IMR-90 (cell line): Measurements from ENCODE around the gene CKAP5. TPM values are rescaled to one million over a fixed set of nuclear protein-coding genes. Genes with fewer than 3 reads are reported as not detected.

Experiments used
- ATAC-seq: fragments of 200-7000 bp; cut with Tn5 transposase; 2 replicates; pipeline ENCODE4 v1.9.1; 2020; ENCODE audit warnings: low read depth, mild to moderate bottlenecking, moderate library complexity
- BruUV-seq: library from RNA; stranded (reverse); fragments of 400-500 nt; replicated peaks from 2 replicates; lab custom pipeline; 2021; lab: Mats Ljungman, UMichigan
- CTCF ChIA-PET: fragments of 300-600 bp; formaldehyde crosslinking; extraction: SDS; loops from one replicate; lab custom pipeline; 2021; ENCODE audit warnings: antibody characterized with exemption; lab: Yijun Ruan, JAX
- POLR2A ChIA-PET: fragments of 300-600 bp; sonication (Branson Sonifier 250); formaldehyde crosslinking; loops from one replicate; lab custom pipeline; 2022; ENCODE audit warnings: antibody characterized with exemption; ENCODE audit not compliant: unreplicated experiment; lab: Charles Lee
- DNase-seq: peaks from one replicate; pipeline ENCODE4 v3.0.0; 2013
- H2AFZ ChIP-seq: replicated peaks from 2 replicates; pipeline ENCODE3; 2013; ENCODE audit warnings: low read length, mild to moderate bottlenecking; ENCODE audit not compliant: poor library complexity
- H2AK5ac ChIP-seq: 2 replicates; pipeline ENCODE4 v1.6.1; 2013; ENCODE audit warnings: low read depth, low read length, inconsistent platforms
- H2AK9ac ChIP-seq: replicated peaks from 2 replicates; pipeline ENCODE3; 2013; ENCODE audit warnings: mild to moderate bottlenecking, low read depth, low read length, moderate library complexity; ENCODE audit not compliant: poor library complexity
- H2BK120ac ChIP-seq: 2 replicates; pipeline ENCODE4 v1.6.1; 2013; ENCODE audit warnings: low read depth, low read length, inconsistent platforms
- H2BK15ac ChIP-seq: 3 replicates; pipeline ENCODE4 v1.6.1; 2013; ENCODE audit warnings: low read depth, low read length, inconsistent platforms
- H2BK20ac ChIP-seq: 2 replicates; pipeline ENCODE4 v1.6.1; 2013; ENCODE audit warnings: low read depth, mild to moderate bottlenecking, inconsistent platforms, low read length, moderate library complexity
- H2BK5ac ChIP-seq: 2 replicates; pipeline ENCODE4 v1.6.1; 2013; ENCODE audit warnings: mild to moderate bottlenecking, low read depth, low read length, inconsistent platforms; ENCODE audit not compliant: poor library complexity, severe bottlenecking
- H3K14ac ChIP-seq: replicated peaks from 2 replicates; pipeline ENCODE4 v1.6.1; 2013; ENCODE audit warnings: low read depth, low read length, inconsistent platforms
- H3K18ac ChIP-seq: 2 replicates; pipeline ENCODE4 v1.6.1; 2013; ENCODE audit warnings: low read depth, low read length, control low read depth
- H3K23ac ChIP-seq: 2 replicates; pipeline ENCODE4 v1.6.1; 2013; ENCODE audit warnings: low read depth, low read length, inconsistent platforms
- H3K27ac ChIP-seq: 2 replicates; pipeline ENCODE4 v1.5.1; 2013; ENCODE audit warnings: mild to moderate bottlenecking, control low read depth, low read length; ENCODE audit not compliant: insufficient read depth
- H3K27me3 ChIP-seq: 2 replicates; pipeline ENCODE4 v1.6.1; 2013; ENCODE audit warnings: low read length; ENCODE audit not compliant: control insufficient read depth, insufficient read depth
- H3K36me3 ChIP-seq: 2 replicates; pipeline ENCODE4 v1.6.1; 2013; ENCODE audit warnings: low read length, mixed read lengths; ENCODE audit not compliant: control insufficient read depth, insufficient read depth
- H3K4ac ChIP-seq: 2 replicates; pipeline ENCODE4 v1.6.1; 2013; ENCODE audit warnings: low read depth, low read length, inconsistent platforms
- H3K4me1 ChIP-seq: 2 replicates; pipeline ENCODE4 v1.6.1; 2013; ENCODE audit warnings: low read length, mixed read lengths; ENCODE audit not compliant: control insufficient read depth, insufficient read depth
- H3K4me2 ChIP-seq: 2 replicates; pipeline ENCODE4 v1.6.1; 2013; ENCODE audit warnings: low read depth, mild to moderate bottlenecking, control low read depth, low read length, moderate library complexity
- H3K4me3 ChIP-seq: 2 replicates; pipeline ENCODE4 v1.5.1; 2013; ENCODE audit warnings: low read depth, mild to moderate bottlenecking, control low read depth, low read length, moderate library complexity; ENCODE audit not compliant: insufficient read depth
- H3K56ac ChIP-seq: 2 replicates; pipeline ENCODE4 v1.6.1; 2013; ENCODE audit warnings: low read length, inconsistent platforms; ENCODE audit not compliant: insufficient read depth; ENCODE audit errors: extremely low read depth
- H3K79me1 ChIP-seq, 2 experiments: 2 replicates each; pipeline ENCODE4 v1.6.1; 2013; ENCODE audit warnings: low read length in 2 of 2, inconsistent platforms in 1 of 2, low read depth in 1 of 2
- H3K9ac ChIP-seq: 2 replicates; pipeline ENCODE4 v1.6.1; 2013; ENCODE audit warnings: low read depth, low read length, control low read depth
- H3K9me1 ChIP-seq: 2 replicates; pipeline ENCODE4 v1.6.1; 2013; ENCODE audit warnings: low read length, inconsistent platforms; ENCODE audit not compliant: insufficient read depth
- H3K9me3 ChIP-seq: 2 replicates; pipeline ENCODE4 v1.6.1; 2013; ENCODE audit warnings: low read length; ENCODE audit not compliant: control insufficient read depth, insufficient read depth
- H4K20me1 ChIP-seq: 2 replicates; pipeline ENCODE4 v1.6.1; 2013; ENCODE audit warnings: low read length, inconsistent platforms; ENCODE audit not compliant: insufficient read depth
- H4K5ac ChIP-seq: 2 replicates; pipeline ENCODE4 v1.6.1; 2013; ENCODE audit warnings: mild to moderate bottlenecking, low read depth, low read length, control low read depth
- H4K8ac ChIP-seq, 2 experiments: 2 replicates each; pipeline ENCODE4 v1.6.1; 2013; ENCODE audit warnings: low read depth in 2 of 2, low read length in 2 of 2, control low read depth in 1 of 2, inconsistent platforms in 1 of 2
- H4K91ac ChIP-seq: 2 replicates; pipeline ENCODE4 v1.6.1; 2013; ENCODE audit warnings: low read depth, low read length, inconsistent platforms; ENCODE audit not compliant: insufficient read depth
- BHLHE40 ChIP-seq: fragments of 150-350 bp; IDR thresholded peaks from 2 replicates; pipeline ENCODE4 v1.6.1; 2016; ENCODE audit warnings: mild to moderate bottlenecking, low read depth, low read length
- CEBPB ChIP-seq: IDR thresholded peaks from 2 replicates; pipeline ENCODE4 v1.6.1; 2012; ENCODE audit warnings: low read depth, low read length, improper control_type of control experiment
- CHD1 ChIP-seq: IDR thresholded peaks from 2 replicates; pipeline ENCODE4 v1.6.1; 2012; ENCODE audit warnings: low read depth, low read length, improper control_type of control experiment
- CTCF ChIP-seq: conservative IDR thresholded peaks from 2 replicates; pipeline ENCODE4 v1.5.1; 2012; ENCODE audit warnings: mild to moderate bottlenecking, low read depth, low read length, improper control_type of control experiment
- ELK1 ChIP-seq: fragments of 150-350 bp; IDR thresholded peaks from 2 replicates; pipeline ENCODE4 v1.6.1; 2016; ENCODE audit warnings: low read depth, mild to moderate bottlenecking, low read length, moderate library complexity, borderline replicate concordance
- FOS ChIP-seq: fragments of 150-350 bp; IDR thresholded peaks from 2 replicates; pipeline ENCODE4 v1.6.1; 2016; ENCODE audit warnings: low read depth, low read length
- MAFK ChIP-seq: IDR thresholded peaks from 2 replicates; pipeline ENCODE4 v1.6.1; 2012; ENCODE audit warnings: low read depth, low read length, improper control_type of control experiment
- MAZ ChIP-seq: IDR thresholded peaks from 2 replicates; pipeline ENCODE4 v1.6.1; 2012; ENCODE audit warnings: low read depth, mild to moderate bottlenecking, low read length, improper control_type of control experiment, moderate library complexity, borderline replicate concordance
- MXI1 ChIP-seq: IDR thresholded peaks from 2 replicates; pipeline ENCODE4 v1.6.1; 2012; ENCODE audit warnings: low read depth, mild to moderate bottlenecking, low read length, moderate library complexity, borderline replicate concordance
- NFE2L2 ChIP-seq: fragments of 150-350 bp; IDR thresholded peaks from 2 replicates; pipeline ENCODE4 v1.6.1; 2016; ENCODE audit warnings: low read depth, mild to moderate bottlenecking, low read length
- POLR2A ChIP-seq: IDR thresholded peaks from 2 replicates; pipeline ENCODE4 v1.6.1; 2012; ENCODE audit warnings: mild to moderate bottlenecking, low read depth, low read length
- RAD21 ChIP-seq: IDR thresholded peaks from 2 replicates; pipeline ENCODE4 v1.6.1; 2012; ENCODE audit warnings: low read length, improper control_type of control experiment
- RCOR1 ChIP-seq: IDR thresholded peaks from 2 replicates; pipeline ENCODE4 v1.6.1; 2012; ENCODE audit warnings: mild to moderate bottlenecking, low read length, improper control_type of control experiment; ENCODE audit not compliant: insufficient replicate concordance
- SMC3 ChIP-seq: fragments of 150-350 bp; IDR thresholded peaks from 2 replicates; pipeline ENCODE4 v1.6.1; 2016; ENCODE audit warnings: low read depth, mild to moderate bottlenecking, antibody characterized with exemption, low read length, moderate library complexity
- WGBS, 2 experiments: methylation state at CpG; one replicate each; pipeline versions ENCODE4 v1.1.5 to v1.1.7; 2013; ENCODE audit warnings: missing lambda C conversion rate in 2 of 2; ENCODE audit not compliant: insufficient read length in 1 of 2; ENCODE audit errors: extremely low coverage in 2 of 2; 5-methylcytosine and 5-hydroxymethylcytosine counted together
- dilution Hi-C: fragments of 300-500 bp; cut with HindIII; formaldehyde crosslinking; loops from one replicate; pipeline ENCODE4 v1.14.3; 2018; ENCODE audit warnings: low sequenced_read_pairs; ENCODE audit not compliant: unreplicated experiment
- in situ Hi-C: fragments of 300-500 bp; cut with MboI; formaldehyde crosslinking; loops from 3 replicates; pipeline ENCODE4 v1.14.3; 2019; ENCODE audit warnings: low sequenced_read_pairs, inconsistent platforms, mixed read lengths
- intact Hi-C: fragments of 100-400 bp; cut with micrococcal nuclease; formaldehyde crosslinking; loops from 2 replicates; pipeline ENCODE4 v1.10.0; 2022
- polyA plus RNA-seq, 3 experiments: library from polyadenylated mRNA; depleted of rRNA; stranded (reverse); fragments of >200 nt; gene quantifications; 2 replicates each; pipeline ENCODE4 v1.2.3, GENCODE V29; 2012; ENCODE audit warnings: low replicate concordance in 1 of 3
- total RNA-seq: library from RNA; depleted of rRNA; stranded (reverse); fragments of >200 nt; gene quantifications from 2 replicates; pipeline ENCODE4 v1.2.3, GENCODE V29; 2012

The CKAP5 gene
- total and polyA plus RNA-seq, 2 of the 4 experiments (the other 2 are of a cell fraction): 59.5 to 79.2 TPM

GRCh38 chr11:46892838-46893237, 46.8 kb upstream of the CKAP5 start:
- ChIA-PET POLR2A (no interaction called here), CTCF (interaction anchor here (1.6 to 2.0 kb wide), 2 partner anchors 260 to 261 kb away, joined by 4 to 8 read pairs; no protein-coding TSS in a partner anchor)
- Histone ChIP-seq H3K79me1 (no peaks in the 10 kb centered on the region), H3K9ac (no peak overlapping the region), H3K9me1 (no peaks in the 10 kb centered on the region), H2BK120ac (no peak overlapping the region), H3K4ac (no peak overlapping the region), H4K20me1 (no peaks in the 10 kb centered on the region), H3K36me3 (peaks cover 6% of the 10 kb centered on the region), H2AFZ (no peak overlapping the region), H3K56ac (no peak overlapping the region), H3K23ac (no peak overlapping the region), H3K4me2 (no peak overlapping the region), H3K27ac (no peak overlapping the region), H2BK5ac (no peak overlapping the region), H4K5ac (no peak overlapping the region), H4K8ac (no peak overlapping the region), H3K4me3 (no peak overlapping the region), H2AK5ac (no peak overlapping the region), H3K9me3 (no peaks in the 10 kb centered on the region), H3K14ac (no peak overlapping the region), H3K27me3 (no peaks in the 10 kb centered on the region), H2BK20ac (no peak overlapping the region), H2AK9ac (no peak overlapping the region), H3K18ac (no peak overlapping the region), H2BK15ac (no peak overlapping the region), H4K91ac (no peak overlapping the region), H3K4me1 (no peaks in the 10 kb centered on the region; the same call in 1 of the 2 replicates)
- no peak for ATAC-seq
- in situ Hi-C loops: loop anchor here (25.0 kb wide), 1 partner anchor 469 kb away; the partner anchor contains the start of gene MYBPC3
- dilution Hi-C loops: no loop called here
- intact Hi-C loops: no loop called here
- no TSS peak for BruUV-seq
- no peak for TF ChIP-seq ELK1
- TF ChIP-seq RAD21: no peak
- no peak for TF ChIP-seq MAFK
- no peak for TF ChIP-seq FOS
- no peak for TF ChIP-seq CTCF
- no peak for TF ChIP-seq CHD1
- TF ChIP-seq RCOR1: no peak
- TF ChIP-seq SMC3: no peak
- no peak for TF ChIP-seq CEBPB
- TF ChIP-seq MXI1: no peak
- no peak for TF ChIP-seq MAZ
- TF ChIP-seq POLR2A: no peak
- no peak for TF ChIP-seq NFE2L2
- TF ChIP-seq BHLHE40: no peak
- WGBS, 2 experiments: 100% methylated on average over 5 of the region's 9 CpGs; no CpG with 5 or more reads in 1 of the 2 experiments
- DNase-seq: no peak
